ENCODE results near the gene OR5B21.

DNA sequence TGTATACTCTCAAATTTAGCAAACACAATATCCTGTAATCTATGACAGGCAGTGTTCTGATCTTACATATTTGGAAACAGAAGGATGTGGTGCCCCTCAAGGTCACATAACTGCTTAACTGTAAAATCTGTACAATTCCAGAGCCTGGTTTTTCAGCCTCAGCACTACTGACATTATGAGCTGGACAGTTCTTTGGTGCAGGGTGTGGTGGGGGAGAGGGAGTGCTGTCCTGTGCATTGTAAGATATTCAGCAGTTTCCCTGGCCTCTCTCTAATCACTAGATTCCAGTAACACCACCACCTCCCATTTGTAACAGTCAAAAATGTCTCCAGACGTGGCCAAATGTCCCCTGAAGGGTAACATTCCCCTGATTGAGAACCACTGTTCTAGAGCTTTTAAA, 1.8 kb upstream of the OR5B21 start:
- TF ChIP-seq, protein P1, sequence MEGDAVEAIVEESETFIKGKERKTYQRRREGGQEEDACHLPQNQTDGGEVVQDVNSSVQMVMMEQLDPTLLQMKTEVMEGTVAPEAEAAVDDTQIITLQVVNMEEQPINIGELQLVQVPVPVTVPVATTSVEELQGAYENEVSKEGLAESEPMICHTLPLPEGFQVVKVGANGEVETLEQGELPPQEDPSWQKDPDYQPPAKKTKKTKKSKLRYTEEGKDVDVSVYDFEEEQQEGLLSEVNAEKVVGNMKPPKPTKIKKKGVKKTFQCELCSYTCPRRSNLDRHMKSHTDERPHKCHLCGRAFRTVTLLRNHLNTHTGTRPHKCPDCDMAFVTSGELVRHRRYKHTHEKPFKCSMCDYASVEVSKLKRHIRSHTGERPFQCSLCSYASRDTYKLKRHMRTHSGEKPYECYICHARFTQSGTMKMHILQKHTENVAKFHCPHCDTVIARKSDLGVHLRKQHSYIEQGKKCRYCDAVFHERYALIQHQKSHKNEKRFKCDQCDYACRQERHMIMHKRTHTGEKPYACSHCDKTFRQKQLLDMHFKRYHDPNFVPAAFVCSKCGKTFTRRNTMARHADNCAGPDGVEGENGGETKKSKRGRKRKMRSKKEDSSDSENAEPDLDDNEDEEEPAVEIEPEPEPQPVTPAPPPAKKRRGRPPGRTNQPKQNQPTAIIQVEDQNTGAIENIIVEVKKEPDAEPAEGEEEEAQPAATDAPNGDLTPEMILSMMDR (conservative IDR thresholded peaks at IDR 0.05; ENCODE audit: low read length) = no peak
- TF ChIP-seq EZH2phosphoT487 (IDR thresholded peaks at IDR 0.05; ENCODE audit: borderline replicate concordance) = no peak
